Measurements from ENCODE around the gene ANXA4. TPM values are rescaled to one million over a fixed set of nuclear protein-coding genes. Genes with fewer than 3 reads are reported as not detected.

ANXA4 gene
- total and polyA plus RNA-seq, 2 experiments from 2014 or later, result 6.7 to 11.5 TPM

DNA sequence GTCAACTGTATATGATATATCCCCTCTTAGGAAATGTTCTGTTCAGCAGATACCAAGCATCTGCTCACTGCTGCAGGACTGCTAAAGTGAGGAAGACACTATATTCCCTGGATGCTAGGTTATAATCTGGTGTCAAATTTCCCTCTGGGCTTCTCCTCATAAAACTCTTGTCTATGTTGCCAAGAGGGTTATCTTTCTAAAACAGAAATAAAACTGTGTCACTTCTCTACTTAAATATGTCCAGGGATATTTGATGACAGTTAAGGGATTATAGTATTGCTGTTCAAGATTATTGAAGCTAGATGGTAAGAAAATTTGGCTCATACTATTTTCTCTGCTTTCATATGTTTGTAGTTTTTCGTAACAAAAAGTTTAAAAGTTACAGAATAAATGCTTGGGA is 121.4 kb downstream of the ANXA4 start:
- Histone ChIP-seq H3K27me3 (ENCODE audit: insufficient read depth) (no peaks in the 10 kb centered on the region), H3K4me1 (ENCODE audit: insufficient read depth) (no peaks in the 10 kb centered on the region), H3K4me2 (no peak overlapping the region), H3F3A (replicated peaks; ENCODE audit: low read depth) (no peaks in the 10 kb centered on the region), H4K20me1 (replicated peaks; ENCODE audit: insufficient read depth) (peaks cover 8% of the 10 kb centered on the region; the same call in 1 of the 2 replicates), H3K27ac (ENCODE audit: low read depth) (no peak overlapping the region), H2AFZ (no peak overlapping the region), H3K9me2 (ENCODE audit: insufficient read depth) (no peaks in the 10 kb centered on the region), H3K79me2 (replicated peaks; ENCODE audit: insufficient read depth) (no peaks in the 10 kb centered on the region), H3K4me3 (no peak overlapping the region), H3K36me3 (ENCODE audit: insufficient read depth) (peaks cover 40% of the 10 kb centered on the region)
- no peak for ATAC-seq
- Mint-ChIP-seq H3K27ac (no peak overlapping the region), H3K9me3 (no peaks in the 10 kb centered on the region), H3K27me3 (ENCODE audit: insufficient read depth, low read depth, poor library complexity) (peaks cover 3% of the 10 kb centered on the region), H3K4me3 (no peak overlapping the region), H3K4me1 (no peaks in the 10 kb centered on the region), H3K36me3 (ENCODE audit: low read depth) (peaks cover 38% of the 10 kb centered on the region)
- TF ChIP-seq, protein P1, sequence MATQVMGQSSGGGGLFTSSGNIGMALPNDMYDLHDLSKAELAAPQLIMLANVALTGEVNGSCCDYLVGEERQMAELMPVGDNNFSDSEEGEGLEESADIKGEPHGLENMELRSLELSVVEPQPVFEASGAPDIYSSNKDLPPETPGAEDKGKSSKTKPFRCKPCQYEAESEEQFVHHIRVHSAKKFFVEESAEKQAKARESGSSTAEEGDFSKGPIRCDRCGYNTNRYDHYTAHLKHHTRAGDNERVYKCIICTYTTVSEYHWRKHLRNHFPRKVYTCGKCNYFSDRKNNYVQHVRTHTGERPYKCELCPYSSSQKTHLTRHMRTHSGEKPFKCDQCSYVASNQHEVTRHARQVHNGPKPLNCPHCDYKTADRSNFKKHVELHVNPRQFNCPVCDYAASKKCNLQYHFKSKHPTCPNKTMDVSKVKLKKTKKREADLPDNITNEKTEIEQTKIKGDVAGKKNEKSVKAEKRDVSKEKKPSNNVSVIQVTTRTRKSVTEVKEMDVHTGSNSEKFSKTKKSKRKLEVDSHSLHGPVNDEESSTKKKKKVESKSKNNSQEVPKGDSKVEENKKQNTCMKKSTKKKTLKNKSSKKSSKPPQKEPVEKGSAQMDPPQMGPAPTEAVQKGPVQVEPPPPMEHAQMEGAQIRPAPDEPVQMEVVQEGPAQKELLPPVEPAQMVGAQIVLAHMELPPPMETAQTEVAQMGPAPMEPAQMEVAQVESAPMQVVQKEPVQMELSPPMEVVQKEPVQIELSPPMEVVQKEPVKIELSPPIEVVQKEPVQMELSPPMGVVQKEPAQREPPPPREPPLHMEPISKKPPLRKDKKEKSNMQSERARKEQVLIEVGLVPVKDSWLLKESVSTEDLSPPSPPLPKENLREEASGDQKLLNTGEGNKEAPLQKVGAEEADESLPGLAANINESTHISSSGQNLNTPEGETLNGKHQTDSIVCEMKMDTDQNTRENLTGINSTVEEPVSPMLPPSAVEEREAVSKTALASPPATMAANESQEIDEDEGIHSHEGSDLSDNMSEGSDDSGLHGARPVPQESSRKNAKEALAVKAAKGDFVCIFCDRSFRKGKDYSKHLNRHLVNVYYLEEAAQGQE (IDR thresholded peaks at IDR 0.05; ENCODE audit: unreplicated experiment), result no peak
- TF ChIP-seq, protein P2, sequence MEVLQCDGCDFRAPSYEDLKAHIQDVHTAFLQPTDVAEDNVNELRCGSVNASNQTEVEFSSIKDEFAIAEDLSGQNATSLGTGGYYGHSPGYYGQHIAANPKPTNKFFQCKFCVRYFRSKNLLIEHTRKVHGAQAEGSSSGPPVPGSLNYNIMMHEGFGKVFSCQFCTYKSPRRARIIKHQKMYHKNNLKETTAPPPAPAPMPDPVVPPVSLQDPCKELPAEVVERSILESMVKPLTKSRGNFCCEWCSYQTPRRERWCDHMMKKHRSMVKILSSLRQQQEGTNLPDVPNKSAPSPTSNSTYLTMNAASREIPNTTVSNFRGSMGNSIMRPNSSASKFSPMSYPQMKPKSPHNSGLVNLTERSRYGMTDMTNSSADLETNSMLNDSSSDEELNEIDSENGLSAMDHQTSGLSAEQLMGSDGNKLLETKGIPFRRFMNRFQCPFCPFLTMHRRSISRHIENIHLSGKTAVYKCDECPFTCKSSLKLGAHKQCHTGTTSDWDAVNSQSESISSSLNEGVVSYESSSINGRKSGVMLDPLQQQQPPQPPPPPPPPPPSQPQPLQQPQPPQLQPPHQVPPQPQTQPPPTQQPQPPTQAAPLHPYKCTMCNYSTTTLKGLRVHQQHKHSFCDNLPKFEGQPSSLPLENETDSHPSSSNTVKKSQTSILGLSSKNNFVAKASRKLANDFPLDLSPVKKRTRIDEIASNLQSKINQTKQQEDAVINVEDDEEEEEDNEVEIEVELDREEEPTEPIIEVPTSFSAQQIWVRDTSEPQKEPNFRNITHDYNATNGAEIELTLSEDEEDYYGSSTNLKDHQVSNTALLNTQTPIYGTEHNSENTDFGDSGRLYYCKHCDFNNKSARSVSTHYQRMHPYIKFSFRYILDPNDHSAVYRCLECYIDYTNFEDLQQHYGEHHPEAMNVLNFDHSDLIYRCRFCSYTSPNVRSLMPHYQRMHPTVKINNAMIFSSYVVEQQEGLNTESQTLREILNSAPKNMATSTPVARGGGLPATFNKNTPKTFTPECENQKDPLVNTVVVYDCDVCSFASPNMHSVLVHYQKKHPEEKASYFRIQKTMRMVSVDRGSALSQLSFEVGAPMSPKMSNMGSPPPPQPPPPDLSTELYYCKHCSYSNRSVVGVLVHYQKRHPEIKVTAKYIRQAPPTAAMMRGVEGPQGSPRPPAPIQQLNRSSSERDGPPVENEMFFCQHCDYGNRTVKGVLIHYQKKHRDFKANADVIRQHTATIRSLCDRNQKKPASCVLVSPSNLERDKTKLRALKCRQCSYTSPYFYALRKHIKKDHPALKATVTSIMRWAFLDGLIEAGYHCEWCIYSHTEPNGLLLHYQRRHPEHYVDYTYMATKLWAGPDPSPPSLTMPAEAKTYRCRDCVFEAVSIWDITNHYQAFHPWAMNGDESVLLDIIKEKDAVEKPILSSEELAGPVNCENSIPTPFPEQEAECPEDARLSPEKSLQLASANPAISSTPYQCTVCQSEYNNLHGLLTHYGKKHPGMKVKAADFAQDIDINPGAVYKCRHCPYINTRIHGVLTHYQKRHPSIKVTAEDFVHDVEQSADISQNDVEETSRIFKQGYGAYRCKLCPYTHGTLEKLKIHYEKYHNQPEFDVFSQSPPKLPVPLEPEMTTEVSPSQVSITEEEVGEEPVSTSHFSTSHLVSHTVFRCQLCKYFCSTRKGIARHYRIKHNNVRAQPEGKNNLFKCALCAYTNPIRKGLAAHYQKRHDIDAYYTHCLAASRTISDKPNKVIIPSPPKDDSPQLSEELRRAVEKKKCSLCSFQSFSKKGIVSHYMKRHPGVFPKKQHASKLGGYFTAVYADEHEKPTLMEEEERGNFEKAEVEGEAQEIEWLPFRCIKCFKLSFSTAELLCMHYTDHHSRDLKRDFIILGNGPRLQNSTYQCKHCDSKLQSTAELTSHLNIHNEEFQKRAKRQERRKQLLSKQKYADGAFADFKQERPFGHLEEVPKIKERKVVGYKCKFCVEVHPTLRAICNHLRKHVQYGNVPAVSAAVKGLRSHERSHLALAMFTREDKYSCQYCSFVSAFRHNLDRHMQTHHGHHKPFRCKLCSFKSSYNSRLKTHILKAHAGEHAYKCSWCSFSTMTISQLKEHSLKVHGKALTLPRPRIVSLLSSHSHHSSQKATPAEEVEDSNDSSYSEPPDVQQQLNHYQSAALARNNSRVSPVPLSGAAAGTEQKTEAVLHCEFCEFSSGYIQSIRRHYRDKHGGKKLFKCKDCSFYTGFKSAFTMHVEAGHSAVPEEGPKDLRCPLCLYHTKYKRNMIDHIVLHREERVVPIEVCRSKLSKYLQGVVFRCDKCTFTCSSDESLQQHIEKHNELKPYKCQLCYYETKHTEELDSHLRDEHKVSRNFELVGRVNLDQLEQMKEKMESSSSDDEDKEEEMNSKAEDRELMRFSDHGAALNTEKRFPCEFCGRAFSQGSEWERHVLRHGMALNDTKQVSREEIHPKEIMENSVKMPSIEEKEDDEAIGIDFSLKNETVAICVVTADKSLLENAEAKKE (CRISPR knock-in tag; IDR thresholded peaks at IDR 0.05), result no peak
- TF ChIP-seq, protein P3, sequence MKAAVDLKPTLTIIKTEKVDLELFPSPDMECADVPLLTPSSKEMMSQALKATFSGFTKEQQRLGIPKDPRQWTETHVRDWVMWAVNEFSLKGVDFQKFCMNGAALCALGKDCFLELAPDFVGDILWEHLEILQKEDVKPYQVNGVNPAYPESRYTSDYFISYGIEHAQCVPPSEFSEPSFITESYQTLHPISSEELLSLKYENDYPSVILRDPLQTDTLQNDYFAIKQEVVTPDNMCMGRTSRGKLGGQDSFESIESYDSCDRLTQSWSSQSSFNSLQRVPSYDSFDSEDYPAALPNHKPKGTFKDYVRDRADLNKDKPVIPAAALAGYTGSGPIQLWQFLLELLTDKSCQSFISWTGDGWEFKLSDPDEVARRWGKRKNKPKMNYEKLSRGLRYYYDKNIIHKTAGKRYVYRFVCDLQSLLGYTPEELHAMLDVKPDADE (IDR thresholded peaks at IDR 0.05), result no peak
- no peak for TF ChIP-seq POLR2AphosphoS5 (IDR thresholded peaks at IDR 0.05; ENCODE audit: low read depth)
- TF ChIP-seq, protein P4, sequence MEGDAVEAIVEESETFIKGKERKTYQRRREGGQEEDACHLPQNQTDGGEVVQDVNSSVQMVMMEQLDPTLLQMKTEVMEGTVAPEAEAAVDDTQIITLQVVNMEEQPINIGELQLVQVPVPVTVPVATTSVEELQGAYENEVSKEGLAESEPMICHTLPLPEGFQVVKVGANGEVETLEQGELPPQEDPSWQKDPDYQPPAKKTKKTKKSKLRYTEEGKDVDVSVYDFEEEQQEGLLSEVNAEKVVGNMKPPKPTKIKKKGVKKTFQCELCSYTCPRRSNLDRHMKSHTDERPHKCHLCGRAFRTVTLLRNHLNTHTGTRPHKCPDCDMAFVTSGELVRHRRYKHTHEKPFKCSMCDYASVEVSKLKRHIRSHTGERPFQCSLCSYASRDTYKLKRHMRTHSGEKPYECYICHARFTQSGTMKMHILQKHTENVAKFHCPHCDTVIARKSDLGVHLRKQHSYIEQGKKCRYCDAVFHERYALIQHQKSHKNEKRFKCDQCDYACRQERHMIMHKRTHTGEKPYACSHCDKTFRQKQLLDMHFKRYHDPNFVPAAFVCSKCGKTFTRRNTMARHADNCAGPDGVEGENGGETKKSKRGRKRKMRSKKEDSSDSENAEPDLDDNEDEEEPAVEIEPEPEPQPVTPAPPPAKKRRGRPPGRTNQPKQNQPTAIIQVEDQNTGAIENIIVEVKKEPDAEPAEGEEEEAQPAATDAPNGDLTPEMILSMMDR (conservative IDR thresholded peaks at IDR 0.05; ENCODE audit: low read depth in 2 of 2), result no peak
- no peak for DNase-seq (ENCODE audit: low spot score)
